CD4-positive, alpha-beta T cell (primary cell): ENCODE results near the gene PIP4K2A. TPM values are rescaled to one million over a fixed set of nuclear protein-coding genes. Genes with fewer than 3 reads are reported as not detected.

ENCODE experiments used
- ATAC-seq: fragments of 200-7000 bp; cut with Tn5 transposase; one replicate; pipeline ENCODE4 v1.10.0; 2022; ENCODE audit warnings: mild to moderate bottlenecking; ENCODE audit not compliant: poor library complexity
- CTCF ChIA-PET: fragments of 350-600 bp; sonication (Branson Sonifier 250); formaldehyde crosslinking; loops from one replicate; lab custom pipeline; 2021; ENCODE audit warnings: antibody characterized with exemption, inconsistent platforms; lab: Charles Lee
- POLR2A ChIA-PET: fragments of 350-600 bp; sonication (Branson Sonifier 250); formaldehyde crosslinking; loops from one replicate; lab custom pipeline; 2021; ENCODE audit warnings: antibody characterized with exemption, inconsistent platforms; lab: Charles Lee
- DNase-seq, 14 experiments: peaks; one replicate each; pipeline ENCODE4 v3.0.0-alpha.2; 2013 to 2020; ENCODE audit warnings: mixed read lengths in 2 of 14
- H3K27ac ChIP-seq, 2 donors: one replicate each; pipeline versions ENCODE4 v1.5.1 to v1.7.0; 2013; ENCODE audit warnings: low read length in 2 of 2, low read depth in 1 of 2, mild to moderate bottlenecking in 1 of 2
- H3K27me3 ChIP-seq, 2 experiments: 1 replicate in 1 of 2; 2 replicates in 1 of 2; pipeline versions ENCODE4 v1.6.1 to v1.7.0; 2013; ENCODE audit warnings: low read length in 2 of 2, control low read depth in 1 of 2, mild to moderate bottlenecking in 1 of 2, moderate library complexity in 1 of 2; ENCODE audit not compliant: insufficient read depth in 2 of 2, control insufficient read depth in 1 of 2
- H3K36me3 ChIP-seq: one replicate; pipeline ENCODE4 v1.6.1; 2013; ENCODE audit warnings: low read length, control low read depth; ENCODE audit not compliant: insufficient read depth
- H3K4me1 ChIP-seq: one replicate; pipeline ENCODE4 v1.6.1; 2013; ENCODE audit warnings: low read length, control low read depth; ENCODE audit not compliant: insufficient read depth
- H3K4me3 ChIP-seq: one replicate; pipeline ENCODE4 v1.5.1; 2013; ENCODE audit warnings: mild to moderate bottlenecking, low read length, moderate library complexity
- H3K9me3 ChIP-seq, 2 experiments: 1 replicate in 1 of 2; 2 replicates in 1 of 2; pipeline versions ENCODE4 v1.6.1 to v1.7.0; 2013; ENCODE audit warnings: low read length in 2 of 2, mild to moderate bottlenecking in 2 of 2, control low read depth in 1 of 2, moderate library complexity in 1 of 2; ENCODE audit not compliant: control insufficient read depth in 1 of 2, insufficient read depth in 1 of 2
- H3K27ac Mint-ChIP-seq: one replicate; pipeline ENCODE4 v1.8.0; 2020; ENCODE audit warnings: mixed read lengths
- H3K27me3 Mint-ChIP-seq: one replicate; pipeline ENCODE4 v1.8.0; 2021; ENCODE audit warnings: mixed read lengths
- H3K36me3 Mint-ChIP-seq: one replicate; pipeline ENCODE4 v1.8.0; 2021; ENCODE audit warnings: low read depth, mixed read lengths
- H3K4me1 Mint-ChIP-seq: one replicate; pipeline ENCODE4 v1.8.0; 2021; ENCODE audit warnings: low read depth, mixed read lengths
- H3K4me3 Mint-ChIP-seq: one replicate; pipeline ENCODE4 v1.8.0; 2020; ENCODE audit warnings: mild to moderate bottlenecking, mixed read lengths
- H3K9me3 Mint-ChIP-seq: one replicate; pipeline ENCODE4 v1.8.0; 2020; ENCODE audit warnings: mixed read lengths
- intact Hi-C, 2 experiments: fragments of 100-400 bp; cut with DNase I in 1 of 2; cut with micrococcal nuclease in 1 of 2; formaldehyde crosslinking; loops; one replicate each; pipeline versions ENCODE4 v1.15.1 to v1.9.0; 2023 to 2025; cut with DNase I, micrococcal nuclease
- total RNA-seq, 174 experiments: library from RNA in 2 of 174; stranded (reverse) in 2 of 174; gene quantifications; one replicate each; pipeline ENCODE4 v1.2.3 and lab custom pipeline; 2021 to 2026
- TF ChIP-seq, protein P1 (sequence below): fragments of 200-600 bp; IDR thresholded peaks from one replicate; pipeline ENCODE4 v1.8.0; 2022; ENCODE audit warnings: antibody characterized with exemption, mild to moderate bottlenecking

PIP4K2A gene
- total RNA-seq, 2 experiments from 2014 or later: 75.4 to 87.2 TPM

DNA sequence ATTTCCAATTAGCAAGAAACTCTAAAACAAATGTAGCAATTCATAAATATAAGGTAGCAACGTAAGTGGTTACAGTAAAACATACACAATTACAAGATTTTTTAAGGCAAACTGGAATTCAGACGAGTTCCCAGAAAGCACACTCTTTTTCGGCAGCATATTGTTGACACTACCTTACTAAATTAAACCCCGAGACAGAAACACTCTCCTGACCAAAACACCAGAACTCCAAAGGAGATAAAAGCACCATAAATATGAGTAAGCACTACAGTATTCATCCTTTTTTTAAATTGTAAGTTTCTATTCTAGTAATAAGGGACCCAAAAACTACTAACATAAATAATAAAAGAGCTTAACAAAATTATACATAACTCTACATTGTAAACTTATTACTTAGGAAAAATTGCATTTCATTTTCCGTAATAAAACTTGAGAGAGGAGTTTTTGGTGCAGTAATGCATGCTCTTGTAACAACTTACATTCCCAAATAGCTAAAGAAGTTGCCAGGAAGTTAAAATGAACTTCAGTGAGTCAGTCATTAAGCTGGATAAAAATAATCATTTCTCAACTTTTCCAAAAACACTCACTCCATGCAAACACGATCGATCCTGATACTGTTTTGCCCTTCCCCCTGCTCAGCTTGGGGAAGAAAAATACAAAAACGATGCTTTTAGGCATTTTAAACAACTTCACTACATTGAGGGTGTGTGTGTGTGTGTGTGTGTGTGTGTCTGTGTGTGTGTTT, 2.0 kb downstream of the PIP4K2A start:
- Histone ChIP-seq H3K27ac (peak overlapping the region; percentile 45 to 86), H3K4me3 (peak overlapping the region; percentile 90), H3K27me3 (no peaks in the 10 kb centered on the region), H3K36me3 (peaks cover 6% of the 10 kb centered on the region), H3K4me1 (peaks cover 31% of the 10 kb centered on the region), H3K9me3 (no peaks in the 10 kb centered on the region)
- no peak for ATAC-seq
- TF ChIP-seq, protein P1, sequence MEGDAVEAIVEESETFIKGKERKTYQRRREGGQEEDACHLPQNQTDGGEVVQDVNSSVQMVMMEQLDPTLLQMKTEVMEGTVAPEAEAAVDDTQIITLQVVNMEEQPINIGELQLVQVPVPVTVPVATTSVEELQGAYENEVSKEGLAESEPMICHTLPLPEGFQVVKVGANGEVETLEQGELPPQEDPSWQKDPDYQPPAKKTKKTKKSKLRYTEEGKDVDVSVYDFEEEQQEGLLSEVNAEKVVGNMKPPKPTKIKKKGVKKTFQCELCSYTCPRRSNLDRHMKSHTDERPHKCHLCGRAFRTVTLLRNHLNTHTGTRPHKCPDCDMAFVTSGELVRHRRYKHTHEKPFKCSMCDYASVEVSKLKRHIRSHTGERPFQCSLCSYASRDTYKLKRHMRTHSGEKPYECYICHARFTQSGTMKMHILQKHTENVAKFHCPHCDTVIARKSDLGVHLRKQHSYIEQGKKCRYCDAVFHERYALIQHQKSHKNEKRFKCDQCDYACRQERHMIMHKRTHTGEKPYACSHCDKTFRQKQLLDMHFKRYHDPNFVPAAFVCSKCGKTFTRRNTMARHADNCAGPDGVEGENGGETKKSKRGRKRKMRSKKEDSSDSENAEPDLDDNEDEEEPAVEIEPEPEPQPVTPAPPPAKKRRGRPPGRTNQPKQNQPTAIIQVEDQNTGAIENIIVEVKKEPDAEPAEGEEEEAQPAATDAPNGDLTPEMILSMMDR: no peak
- CTCF ChIA-PET: interaction anchor here (0.9 to 2.1 kb wide), 5 partner anchors 50 to 276 kb away, joined by 3 to 10 read pairs (median 5); no protein-coding TSS in a partner anchor
- POLR2A ChIA-PET: interaction anchor here (0.6 to 4.2 kb wide), 20 partner anchors 8 to 126 kb away, joined by 3 to 53 read pairs (median 8); no protein-coding TSS in a partner anchor
- Mint-ChIP-seq H3K4me3 (peak overlapping the region; percentile 96), H3K9me3 (no peaks in the 10 kb centered on the region), H3K27ac (peak overlapping the region; percentile 83), H3K4me1 (peaks cover 61% of the 10 kb centered on the region), H3K27me3 (no peaks in the 10 kb centered on the region), H3K36me3 (peaks cover 37% of the 10 kb centered on the region)
- intact Hi-C loops: loop anchor here (1.0 to 10.0 kb wide), 8 partner anchors 14 to 388 kb away; partner anchors contain the start of gene BMI1 (in 1 of the 2)
- DNase-seq: no peak

- Mint-ChIP-seq H3K4me3 (peak overlapping the region; percentile 96), H3K36me3 (peaks cover 42% of the 10 kb centered on the region), H3K4me1 (peaks cover 71% of the 10 kb centered on the region), H3K27me3 (no peaks in the 10 kb centered on the region), H3K27ac (peak overlapping the region; percentile 83), H3K9me3 (no peaks in the 10 kb centered on the region)
- TF ChIP-seq, protein P1: no peak
- peaks cover 30% of the 10 kb centered on the region for H3K4me1 ChIP-seq
- intact Hi-C loops: loop anchor here in 1 of 2 experiments (5.0 to 10.0 kb wide), 3 partner anchors 99 to 387 kb away; partner anchors contain the start of gene BMI1
- no peak overlapping the region for H3K27ac ChIP-seq
- ChIA-PET CTCF (no interaction called here), POLR2A (interaction anchor here (1.5 to 1.9 kb wide), 2 partner anchors 37 to 99 kb away, joined by 4 to 7 read pairs; no protein-coding TSS in a partner anchor)
- peaks cover 6% of the 10 kb centered on the region for H3K36me3 ChIP-seq
- no peak for DNase-seq
- H3K27me3 ChIP-seq: no peaks in the 10 kb centered on the region
- no peak for ATAC-seq
- no peaks in the 10 kb centered on the region for H3K9me3 ChIP-seq
- H3K4me3 ChIP-seq: peak overlapping the region; percentile 90
These were observed 3.0 kb downstream of the PIP4K2A start for GRCh38 chr10:22711373-22711772.

DNA sequence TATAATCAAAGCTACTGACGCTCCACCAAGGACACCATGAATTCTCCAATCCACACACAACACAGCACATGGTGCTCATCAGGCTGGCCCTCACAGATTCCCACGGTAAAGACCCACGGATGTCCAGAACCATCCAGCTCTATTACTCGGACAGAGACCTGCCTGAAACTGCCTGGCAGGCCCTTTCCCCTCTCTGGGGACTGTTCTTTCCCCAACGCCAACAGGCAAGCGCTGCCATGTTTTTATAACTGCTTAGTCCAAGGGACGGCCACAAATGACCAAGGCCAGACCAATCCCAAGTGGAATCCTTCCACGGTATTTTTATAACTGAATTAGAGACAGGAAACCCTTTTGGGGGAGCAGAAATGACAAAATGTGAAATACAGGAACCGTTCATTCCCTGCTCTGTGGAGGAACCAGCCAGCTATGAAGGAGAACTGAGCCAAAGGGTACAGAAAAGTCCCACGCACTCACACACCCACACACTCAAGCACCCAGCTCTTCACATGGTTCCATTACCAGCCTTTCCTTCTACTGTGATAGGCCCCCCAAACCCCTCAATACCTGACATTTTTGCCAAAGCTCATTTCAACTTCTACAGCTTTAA, 4.1 kb downstream of the PIP4K2A start:
- POLR2A ChIA-PET: interaction anchor here (0.7 to 1.8 kb wide), 8 partner anchors 10 to 126 kb away, joined by 3 to 6 read pairs (median 4); no protein-coding TSS in a partner anchor
- no peak overlapping the region for H3K27ac ChIP-seq

More for the DNA sequence above, 4.1 kb downstream of the PIP4K2A start:
- Mint-ChIP-seq H3K9me3 (no peaks in the 10 kb centered on the region), H3K4me1 (peaks cover 80% of the 10 kb centered on the region), H3K27me3 (no peaks in the 10 kb centered on the region), H3K27ac (peak overlapping the region; percentile 83), H3K36me3 (peaks cover 48% of the 10 kb centered on the region), H3K4me3 (peak overlapping the region; percentile 68)
- ATAC-seq: no peak
- no peak overlapping the region for H3K4me3 ChIP-seq
- peaks cover 6% of the 10 kb centered on the region for H3K36me3 ChIP-seq
- intact Hi-C loops: loop anchor here in 1 of 2 experiments (5.0 to 10.0 kb wide), 3 partner anchors 98 to 385 kb away; partner anchors contain the start of gene BMI1
- TF ChIP-seq, protein P1: no peak
- DNase-seq: peak in 2 of 14 experiments; percentile 39
- H3K4me1 ChIP-seq: peaks cover 40% of the 10 kb centered on the region
- CTCF ChIA-PET: interaction anchor here (0.7 to 1.0 kb wide), 5 partner anchors 8 to 113 kb away, joined by 3 to 4 read pairs (median 3); no protein-coding TSS in a partner anchor
- H3K9me3 ChIP-seq: no peaks in the 10 kb centered on the region
- H3K27me3 ChIP-seq: no peaks in the 10 kb centered on the region
